K562 (cell line): ENCODE data around the gene ACTR3C. TPM values are rescaled to one million over a fixed set of nuclear protein-coding genes. Genes with fewer than 3 reads are reported as not detected.

Source experiments
- ARID2 ChIP-seq: fragments of 450-650 bp; IDR thresholded peaks from 2 replicates; pipeline ENCODE4 v1.6.1; 2017; ENCODE audit warnings: antibody characterized with exemption, mild to moderate bottlenecking
- BHLHE40 ChIP-seq: IDR thresholded peaks from 2 replicates; pipeline ENCODE4 v1.6.1; 2011; ENCODE audit warnings: low read length, improper control_type of control experiment
- CAMTA2 ChIP-seq: fragments of 250-450 bp; sonication (Bioruptor Pico); conservative IDR thresholded peaks from 2 replicates; pipeline ENCODE4 v1.5.1; 2022
- CBFA2T2 ChIP-seq: fragments of 450-650 bp; conservative IDR thresholded peaks from 2 replicates; pipeline ENCODE4 v1.6.1; 2017; ENCODE audit warnings: mild to moderate bottlenecking
- CBFA2T3 ChIP-seq: fragments of 450-650 bp; IDR thresholded peaks from 2 replicates; pipeline ENCODE4 v1.6.1; 2017
- DDX20 ChIP-seq: fragments of 450-650 bp; IDR thresholded peaks from 2 replicates; pipeline ENCODE4 v1.6.1; 2016; ENCODE audit warnings: missing genetic modification characterization, low read depth, mild to moderate bottlenecking, missing compliant biosample characterization, moderate library complexity
- ERF ChIP-seq: fragments of 450-650 bp; formaldehyde crosslinking; IDR thresholded peaks from 2 replicates; pipeline ENCODE4 v1.4.0; 2020; ENCODE audit warnings: mild to moderate bottlenecking, mixed read lengths
- FUS ChIP-seq: fragments of 200-400 bp; formaldehyde crosslinking; optimal IDR thresholded peaks from 2 replicates; pipeline ENCODE3; 2017; ENCODE audit warnings: low read depth, low read length
- GATAD2B ChIP-seq: fragments of 450-650 bp; IDR thresholded peaks from 2 replicates; pipeline ENCODE4 v1.6.1; 2017; ENCODE audit warnings: mild to moderate bottlenecking, borderline replicate concordance
- HIVEP1 ChIP-seq: fragments of 250-450 bp; sonication (Bioruptor Pico); IDR thresholded peaks from 2 replicates; pipeline ENCODE4 v1.4.0; 2020; ENCODE audit warnings: mild to moderate bottlenecking
- KLF1 ChIP-seq: fragments of 450-650 bp; IDR thresholded peaks from 2 replicates; pipeline ENCODE4 v1.6.1; 2016; ENCODE audit warnings: missing genetic modification characterization, missing compliant biosample characterization
- NELFE ChIP-seq: IDR thresholded peaks from 2 replicates; pipeline ENCODE4 v1.6.1; 2011; ENCODE audit warnings: mild to moderate bottlenecking; ENCODE audit not compliant: insufficient read depth, insufficient read length
- NR3C1 ChIP-seq: sonication (generic); formaldehyde crosslinking; IDR thresholded peaks from 2 replicates; pipeline ENCODE4 v1.8.1; 2022; ENCODE audit warnings: missing genetic modification reagents
- PML ChIP-seq: IDR thresholded peaks from 2 replicates; pipeline ENCODE4 v1.6.1; 2012; ENCODE audit warnings: low read length, inconsistent platforms
- PRPF4 ChIP-seq: fragments of 200-400 bp; formaldehyde crosslinking; IDR thresholded peaks from one replicate; pipeline ENCODE4 v1.6.1; 2017; ENCODE audit warnings: low read length, low read depth, mild to moderate bottlenecking; ENCODE audit not compliant: insufficient read depth, poor library complexity, severe bottlenecking
- RCOR1 ChIP-seq, 2 experiments: IDR thresholded peaks; 2 replicates each; pipeline ENCODE4 v1.6.1; 2012; ENCODE audit warnings: low read depth in 2 of 2, low read length in 2 of 2, borderline replicate concordance in 1 of 2, improper control_type of control experiment in 1 of 2
- TEAD4 ChIP-seq, 2 experiments: sonication (generic) in 1 of 2; formaldehyde crosslinking in 1 of 2; IDR thresholded peaks; 2 replicates each; pipeline versions ENCODE4 v1.6.1 to v1.8.0; 2012 to 2022; ENCODE audit warnings: borderline replicate concordance in 1 of 2, inconsistent platforms in 1 of 2, low read length in 1 of 2, mild to moderate bottlenecking in 1 of 2, missing genetic modification reagents in 1 of 2
- YY1 ChIP-seq, 3 experiments: IDR thresholded peaks; 2 replicates each; pipeline ENCODE4 v1.6.1; 2011; ENCODE audit warnings: low read length in 2 of 3, mild to moderate bottlenecking in 2 of 3, moderate library complexity in 2 of 3, borderline replicate concordance in 1 of 3, control low read depth in 1 of 3, low read depth in 1 of 3; ENCODE audit not compliant: insufficient read depth in 3 of 3, insufficient replicate concordance in 2 of 3, control insufficient read depth in 1 of 3, insufficient read length in 1 of 3; ENCODE audit errors: extremely low read depth in 1 of 3
- ZBTB33 ChIP-seq: sonication (generic); formaldehyde crosslinking; IDR thresholded peaks from 2 replicates; pipeline ENCODE4 v1.8.1; 2023; ENCODE audit warnings: mild to moderate bottlenecking, missing genetic modification reagents
- ZNF121 ChIP-seq: sonication (generic); formaldehyde crosslinking; conservative IDR thresholded peaks from 2 replicates; pipeline ENCODE4 v1.8.0; 2022; ENCODE audit warnings: missing genetic modification reagents
- ZNF143 ChIP-seq: sonication (generic); formaldehyde crosslinking; IDR thresholded peaks from 2 replicates; pipeline ENCODE4 v1.9.0; 2022; ENCODE audit warnings: mild to moderate bottlenecking, missing genetic modification reagents
- ZNF239 ChIP-seq: fragments of 250-450 bp; sonication (Bioruptor Pico); IDR thresholded peaks from 2 replicates; pipeline ENCODE4 v1.4.0; 2020; ENCODE audit warnings: mild to moderate bottlenecking
- ZNF311 ChIP-seq: fragments of 250-450 bp; sonication (Bioruptor Pico); IDR thresholded peaks from 2 replicates; pipeline ENCODE4 v1.4.0; 2020; ENCODE audit warnings: mild to moderate bottlenecking, moderate library complexity
- ZNF324 ChIP-seq: fragments of 250-450 bp; sonication (Bioruptor Pico); IDR thresholded peaks from 2 replicates; pipeline ENCODE4 v1.4.0; 2020; ENCODE audit warnings: mild to moderate bottlenecking
- ZNF398 ChIP-seq: fragments of 250-450 bp; sonication (Bioruptor Pico); IDR thresholded peaks from 2 replicates; pipeline ENCODE4 v1.8.0; 2021; ENCODE audit warnings: moderate library complexity, mild to moderate bottlenecking, inconsistent platforms
- ZNF41 ChIP-seq: fragments of 250-450 bp; sonication (Bioruptor Pico); conservative IDR thresholded peaks from 2 replicates; pipeline ENCODE4 v1.4.0; 2020; ENCODE audit warnings: mild to moderate bottlenecking
- ZNF444 ChIP-seq: fragments of 250-450 bp; sonication (Bioruptor Pico); IDR thresholded peaks from 2 replicates; pipeline ENCODE4 v1.4.0; 2020; ENCODE audit warnings: mild to moderate bottlenecking, moderate library complexity
- ZNF589 ChIP-seq: fragments of 200-800 bp; sonication (Bioruptor generic); IDR thresholded peaks from 2 replicates; pipeline ENCODE4 v1.6.1; 2016; ENCODE audit warnings: low read depth, missing genetic modification characterization, missing compliant biosample characterization
- ZNF780A ChIP-seq: fragments of 250-450 bp; sonication (Bioruptor Pico); IDR thresholded peaks from 2 replicates; pipeline ENCODE4 v1.5.0; 2021; ENCODE audit warnings: mild to moderate bottlenecking
- polyA plus RNA-seq, 8 experiments: library from polyadenylated mRNA; depleted of rRNA in 4 of 8; stranded (reverse) in 5 of 8; unstranded in 3 of 8; fragments of >200 nt; fragmentation: Nextera tagmentation in 2 of 8; fragmentation: Illumina TruSeq in 1 of 8; extraction: Ambion mirVana in 2 of 8; extraction: Trizol in 1 of 8; gene quantifications; 2 replicates each; pipeline versions ENCODE4 v1.2.1 to v1.2.3, GENCODE V29; 2011 to 2014; ENCODE audit warnings: inconsistent platforms in 1 of 8, missing spikeins in 1 of 8
- total RNA-seq, 7 experiments: library from RNA; depleted of rRNA in 6 of 7; stranded (reverse); fragments of >200 nt in 6 of 7; fragmentation: Illumina TruSeq in 2 of 7; extraction: Trizol in 2 of 7; gene quantifications; 2 replicates each; pipeline versions ENCODE4 v1.2.1 to v1.2.3, GENCODE V29; 2011 to 2021; ENCODE audit warnings: low replicate concordance in 1 of 7

ACTR3C gene
- total and polyA plus RNA-seq, 9 of the 15 experiments (the other 6 are each of a cell fraction or from before 2014, with no cell fraction given), result 9.0 to 35.4 (median 13.3) TPM

GRCh38 chr7:150355666-150356059 is 32.3 kb upstream of the ACTR3C start (continued):
- TF ChIP-seq TEAD4 (IDR thresholded peaks at IDR 0.05; ENCODE audit: low read length) (no peak), TEAD4 (CRISPR knock-in tag; IDR thresholded peaks at IDR 0.05; ENCODE audit: borderline replicate concordance) (no peak), HIVEP1 (no peak), FUS (no peak), PML (no peak), DDX20 (tag) (peak; percentile 91), ZNF589 (CRISPR knock-in tag) (0 out of 2 replicates have a peak, but pooled peaks have one; percentile 64), ARID2 (no peak), ZNF398 (CRISPR knock-in tag) (peak; percentile 46; the same call in 1 of the 2 replicates), RCOR1 (IDR thresholded peaks at IDR 0.05; ENCODE audit: borderline replicate concordance in 1 of 2, low read depth in 2 of 2, low read length in 2 of 2) (no peak), ZNF324 (CRISPR knock-in tag) (no peak), ZNF239 (CRISPR knock-in tag) (peak; percentile 61), CAMTA2 (CRISPR knock-in tag) (no peak), ZNF311 (CRISPR knock-in tag) (no peak), GATAD2B (no peak), ERF (CRISPR knock-in tag) (no peak), NELFE (no peak), KLF1 (no peak), YY1 (IDR thresholded peaks at IDR 0.05; ENCODE audit: borderline replicate concordance in 1 of 3, control insufficient read depth in 1 of 3, extremely low read depth in 1 of 3, insufficient read depth in 3 of 3, insufficient read length in 1 of 3, insufficient replicate concordance in 2 of 3, low read depth in 1 of 3, low read length in 2 of 3) (no peak), ZNF780A (CRISPR knock-in tag) (no peak), ZNF41 (CRISPR knock-in tag) (0 out of 2 replicates have a peak, but pooled peaks have one; percentile 53), CBFA2T3 (no peak), BHLHE40 (no peak), ZNF143 (CRISPR knock-in tag) (no peak), ZNF121 (CRISPR knock-in tag) (no peak), PRPF4 (no peak), ZNF444 (CRISPR knock-in tag) (no peak), CBFA2T2 (no peak), NR3C1 (no peak), ZBTB33 (CRISPR knock-in tag) (no peak)
